Liver (tissue), 3 donors: Measurements from ENCODE around the gene HSD17B11.

Experiments
- CTCF ChIP-seq: fragments of 150-350 bp; IDR thresholded peaks from 2 replicates; pipeline ENCODE4 v1.5.1; 2017; ENCODE audit warnings: improper control_type of control experiment, low read depth, low read length; ENCODE audit not compliant: missing input control
- EGR1 ChIP-seq, 2 donors: IDR thresholded peaks; 2 replicates each; pipeline ENCODE4 v1.6.1; 2016 to 2018; ENCODE audit warnings: antibody characterized with exemption in 2 of 2, low read depth in 2 of 2
- donor health status: healthy.
- donor health status: healthy.

GRCh38 chr4:87337361-87337760, 53.6 kb downstream of the HSD17B11 start:
- no peak for TF ChIP-seq CTCF
- TF ChIP-seq EGR1 (IDR thresholded peaks at IDR 0.05; ENCODE audit: low read depth in 2 of 2): no peak
